NCI-H2107 treated with DMSO at 0.1 percent for 48 hours (cell line): ENCODE results near the gene SASH1.

ENCODE experiments used
- DNase-seq: peaks from one replicate; lab custom pipeline; 2025; ENCODE audit not compliant: unreplicated experiment; lab: John Stamatoyannopoulos, UW

The SASH1 gene

GRCh38 chr6:148430897-148431296 is 88.3 kb downstream of the SASH1 start:
- DNase-seq: no peak

- no peak for DNase-seq
Measured at GRCh38 chr6:148431413-148431812, 88.8 kb downstream of the SASH1 start.

GRCh38 chr6:148431840-148432239 is 89.2 kb downstream of the SASH1 start:
- DNase-seq: no peak

- DNase-seq: no peak
Measured at GRCh38 chr6:148432462-148433195, 90.0 kb downstream of the SASH1 start.

- no peak for DNase-seq
Measured at GRCh38 chr6:148435386-148435785, 92.7 kb downstream of the SASH1 start.

- no peak for DNase-seq
Measured at GRCh38 chr6:148436466-148436865, 93.8 kb downstream of the SASH1 start.

GRCh38 chr6:148438632-148439031 is 96.0 kb downstream of the SASH1 start:
- no peak for DNase-seq

- DNase-seq: no peak
Measured at GRCh38 chr6:148440016-148440415, 97.4 kb downstream of the SASH1 start.

- no peak for DNase-seq
Measured at GRCh38 chr6:148440877-148441453, 98.3 kb downstream of the SASH1 start.

GRCh38 chr6:148441454-148441911 is 98.8 kb downstream of the SASH1 start:
- no peak for DNase-seq

- no peak for DNase-seq
Measured at GRCh38 chr6:148443798-148444560, 101.3 kb downstream of the SASH1 start.

GRCh38 chr6:148445116-148445515 is 102.5 kb downstream of the SASH1 start:
- DNase-seq: no peak

- DNase-seq: no peak
Measured at GRCh38 chr6:148445620-148446019, 103.0 kb downstream of the SASH1 start.

GRCh38 chr6:148446681-148447080 is 104.0 kb downstream of the SASH1 start:
- DNase-seq: no peak

GRCh38 chr6:148447521-148448230 is 105.0 kb downstream of the SASH1 start:
- DNase-seq: no peak

- no peak for DNase-seq
Measured at GRCh38 chr6:148448369-148449012, 105.9 kb downstream of the SASH1 start.

- no peak for DNase-seq
Measured at GRCh38 chr6:148450866-148451265, 108.2 kb downstream of the SASH1 start.

- no peak for DNase-seq
Measured at GRCh38 chr6:148451690-148452089, 109.1 kb downstream of the SASH1 start.

- no peak for DNase-seq
Measured at GRCh38 chr6:148452876-148453275, 110.2 kb downstream of the SASH1 start.

- DNase-seq: no peak
Measured at GRCh38 chr6:148453906-148454305, 111.3 kb downstream of the SASH1 start.

GRCh38 chr6:148455225-148455624 is 112.6 kb downstream of the SASH1 start:
- DNase-seq: no peak
